Spleen (tissue), 7 donors: ENCODE data around the gene TRERF1.

Experiments
- POLR2A ChIP-seq, 3 donors: fragments of 450-650 bp; IDR thresholded peaks; one replicate each; pipeline ENCODE4 v1.5.1; 2017; ENCODE audit warnings: antibody characterized with exemption in 3 of 3, mild to moderate bottlenecking in 1 of 3
- POLR2AphosphoS5 ChIP-seq, 3 donors: sonication (generic); formaldehyde crosslinking; IDR thresholded peaks; one replicate each; pipeline ENCODE4 v1.5.1; 2017; ENCODE audit warnings: antibody characterized with exemption in 3 of 3
- TF ChIP-seq, protein P1 (sequence below), 11 experiments: fragments of 200-600 bp in 7 of 11; fragments of 450-650 bp in 4 of 11; sonication (generic) in 4 of 11; IDR thresholded peaks in 8 of 11; conservative IDR thresholded peaks in 3 of 11; 1 replicate in 7 of 11; 2 replicates in 4 of 11; pipeline versions ENCODE4 v1.4.0 to v1.8.0; 2016 to 2021; ENCODE audit warnings: antibody characterized with exemption in 11 of 11, inconsistent platforms in 4 of 11, mild to moderate bottlenecking in 1 of 11
- donor health status: DM: no; HTN: no; CAD: no; lungs with moderate emphysema.
- donor health status: DM: no; HTN: no; CAD: no.
- donor health status: DM: no; HTN: no; CAD: no.

GRCh38 chr6:42229506-42230119, 222.1 kb downstream of the TRERF1 start:
- TF ChIP-seq, protein P1, sequence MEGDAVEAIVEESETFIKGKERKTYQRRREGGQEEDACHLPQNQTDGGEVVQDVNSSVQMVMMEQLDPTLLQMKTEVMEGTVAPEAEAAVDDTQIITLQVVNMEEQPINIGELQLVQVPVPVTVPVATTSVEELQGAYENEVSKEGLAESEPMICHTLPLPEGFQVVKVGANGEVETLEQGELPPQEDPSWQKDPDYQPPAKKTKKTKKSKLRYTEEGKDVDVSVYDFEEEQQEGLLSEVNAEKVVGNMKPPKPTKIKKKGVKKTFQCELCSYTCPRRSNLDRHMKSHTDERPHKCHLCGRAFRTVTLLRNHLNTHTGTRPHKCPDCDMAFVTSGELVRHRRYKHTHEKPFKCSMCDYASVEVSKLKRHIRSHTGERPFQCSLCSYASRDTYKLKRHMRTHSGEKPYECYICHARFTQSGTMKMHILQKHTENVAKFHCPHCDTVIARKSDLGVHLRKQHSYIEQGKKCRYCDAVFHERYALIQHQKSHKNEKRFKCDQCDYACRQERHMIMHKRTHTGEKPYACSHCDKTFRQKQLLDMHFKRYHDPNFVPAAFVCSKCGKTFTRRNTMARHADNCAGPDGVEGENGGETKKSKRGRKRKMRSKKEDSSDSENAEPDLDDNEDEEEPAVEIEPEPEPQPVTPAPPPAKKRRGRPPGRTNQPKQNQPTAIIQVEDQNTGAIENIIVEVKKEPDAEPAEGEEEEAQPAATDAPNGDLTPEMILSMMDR (IDR thresholded peaks at IDR 0.05 in 8 of 11, conservative IDR thresholded peaks at IDR 0.05 in 3 of 11) = no peak
- TF ChIP-seq POLR2AphosphoS5 (IDR thresholded peaks at IDR 0.05) = no peak
- TF ChIP-seq POLR2A (IDR thresholded peaks at IDR 0.05) = no peak
